GM23338 (cell line): ENCODE results near the gene LRRC25. TPM values are rescaled to one million over a fixed set of nuclear protein-coding genes. Genes with fewer than 3 reads are reported as not detected.
A peak's percentile ranks its signal among the peaks of the same experiment; 100 is the strongest.

Experiments
- ATAC-seq: fragments of 200-7000 bp; cut with Tn5 transposase; 3 replicates; pipeline ENCODE4 v1.9.1; 2020
- DNase-seq: peaks from one replicate; pipeline ENCODE4 v3.0.0-alpha.2; 2015; ENCODE audit warnings: low spot score
- H2AFZ ChIP-seq: fragments of 200-600 bp; sonication (generic); 2 replicates; pipeline ENCODE4 v1.8.0; 2016; ENCODE audit warnings: antibody characterized with exemption, mild to moderate bottlenecking, moderate library complexity
- H3F3A ChIP-seq: fragments of 200-600 bp; sonication (generic); replicated peaks from 2 replicates; pipeline ENCODE4 v1.8.0; 2017; ENCODE audit warnings: antibody characterized with exemption, mixed run types, low read depth
- H3K27ac ChIP-seq: fragments of 200-600 bp; sonication (generic); 2 replicates; pipeline ENCODE4 v1.6.1; 2016; ENCODE audit warnings: low read depth
- H3K27me3 ChIP-seq: fragments of 200-600 bp; sonication (generic); 2 replicates; pipeline ENCODE4 v1.8.0; 2016; ENCODE audit warnings: mild to moderate bottlenecking, mixed run types, moderate library complexity; ENCODE audit not compliant: insufficient read depth
- H3K36me3 ChIP-seq: fragments of 200-600 bp; sonication (generic); 2 replicates; pipeline ENCODE4 v1.8.0; 2016; ENCODE audit warnings: mild to moderate bottlenecking; ENCODE audit not compliant: insufficient read depth
- H3K4me1 ChIP-seq: fragments of 200-600 bp; sonication (generic); 2 replicates; pipeline ENCODE4 v1.8.0; 2016; ENCODE audit warnings: mild to moderate bottlenecking, moderate library complexity; ENCODE audit not compliant: insufficient read depth
- H3K4me2 ChIP-seq: fragments of 200-600 bp; sonication (generic); 2 replicates; pipeline ENCODE4 v1.7.1; 2017; ENCODE audit warnings: mixed run types
- H3K4me3 ChIP-seq: fragments of 200-600 bp; sonication (generic); 2 replicates; pipeline ENCODE4 v1.6.1; 2016; ENCODE audit warnings: mixed run types
- H3K79me2 ChIP-seq: fragments of 200-600 bp; sonication (generic); replicated peaks from 2 replicates; pipeline ENCODE4 v1.8.0; 2017; ENCODE audit warnings: mild to moderate bottlenecking; ENCODE audit not compliant: insufficient read depth
- H3K9me2 ChIP-seq: fragments of 200-600 bp; sonication (generic); 2 replicates; pipeline ENCODE4 v1.8.0; 2017; ENCODE audit not compliant: insufficient read depth
- H4K20me1 ChIP-seq: fragments of 200-600 bp; sonication (generic); replicated peaks from 2 replicates; pipeline ENCODE4 v1.8.0; 2017; ENCODE audit warnings: mild to moderate bottlenecking; ENCODE audit not compliant: insufficient read depth
- H3K27ac Mint-ChIP-seq: 2 replicates; pipeline ENCODE4 v1.8.0; 2020; ENCODE audit warnings: inconsistent platforms, mild to moderate bottlenecking, moderate library complexity, mixed read lengths
- H3K27me3 Mint-ChIP-seq: 3 replicates; pipeline ENCODE4 v1.8.0; 2022; ENCODE audit warnings: low read depth, mild to moderate bottlenecking, moderate library complexity, mixed read lengths, inconsistent platforms; ENCODE audit not compliant: insufficient read depth, poor library complexity
- H3K36me3 Mint-ChIP-seq: 3 replicates; pipeline ENCODE4 v1.8.0; 2021; ENCODE audit warnings: low read depth, mild to moderate bottlenecking, inconsistent platforms, moderate library complexity, mixed read lengths
- H3K4me1 Mint-ChIP-seq: 3 replicates; pipeline ENCODE4 v1.8.0; 2020; ENCODE audit warnings: mild to moderate bottlenecking, inconsistent platforms, mixed read lengths
- H3K4me3 Mint-ChIP-seq: 3 replicates; pipeline ENCODE4 v1.8.0; 2021; ENCODE audit warnings: moderate library complexity, mild to moderate bottlenecking, inconsistent platforms, mixed read lengths
- H3K9me3 Mint-ChIP-seq: 3 replicates; pipeline ENCODE4 v1.8.0; 2020; ENCODE audit warnings: moderate library complexity, mild to moderate bottlenecking, inconsistent platforms, mixed read lengths
- CREB1 ChIP-seq: fragments of 250-450 bp; sonication (Bioruptor Pico); IDR thresholded peaks from 2 replicates; pipeline ENCODE4 v1.5.0; 2020; ENCODE audit warnings: low read depth, mild to moderate bottlenecking, moderate library complexity
- EZH2 ChIP-seq: fragments of 200-600 bp; sonication (generic); IDR thresholded peaks from one replicate; pipeline ENCODE4 v1.8.0; 2017; ENCODE audit warnings: antibody characterized with exemption, mild to moderate bottlenecking, low read depth; ENCODE audit not compliant: unreplicated experiment
- EZH2phosphoT487 ChIP-seq: fragments of 200-600 bp; sonication (generic); IDR thresholded peaks from one replicate; pipeline ENCODE4 v1.8.1; 2018; ENCODE audit warnings: antibody characterized with exemption; ENCODE audit not compliant: unreplicated experiment
- JUNB ChIP-seq: IDR thresholded peaks from one replicate; pipeline ENCODE4 v1.6.1; 2016; ENCODE audit warnings: antibody characterized with exemption; ENCODE audit not compliant: unreplicated experiment
- NANOG ChIP-seq: IDR thresholded peaks from 2 replicates; pipeline ENCODE4 v1.6.1; 2016; ENCODE audit warnings: antibody characterized with exemption, borderline replicate concordance
- POLR2AphosphoS5 ChIP-seq: IDR thresholded peaks from 2 replicates; pipeline ENCODE4 v1.6.1; 2016; ENCODE audit warnings: antibody characterized with exemption, low read depth
- STAT1 ChIP-seq: IDR thresholded peaks from one replicate; pipeline ENCODE4 v1.6.1; 2016; ENCODE audit warnings: antibody characterized with exemption; ENCODE audit not compliant: unreplicated experiment
- ZNF114 ChIP-seq: fragments of 250-450 bp; sonication (Bioruptor Pico); IDR thresholded peaks from 2 replicates; pipeline ENCODE4 v1.5.0; 2020; ENCODE audit warnings: mild to moderate bottlenecking, moderate library complexity
- ZNF331 ChIP-seq: fragments of 250-450 bp; sonication (Bioruptor Pico); IDR thresholded peaks from 2 replicates; pipeline ENCODE4 v1.5.0; 2020; ENCODE audit warnings: low read depth, mild to moderate bottlenecking, moderate library complexity
- polyA plus RNA-seq: library from polyadenylated mRNA; unstranded; fragments of >200 nt; fragmentation: Nextera tagmentation; extraction: Ambion mirVana; gene quantifications from 2 replicates; pipeline ENCODE4 v1.2.1, GENCODE V29; 2016
- total RNA-seq: library from RNA; depleted of rRNA; stranded (reverse); fragments of >200 nt; shearing (Covaris generic); gene quantifications from 2 replicates; pipeline ENCODE4 v1.2.3, GENCODE V29; 2014
- TF ChIP-seq, protein P1 (sequence below): fragments of 250-450 bp; sonication (Bioruptor Pico); IDR thresholded peaks from 2 replicates; pipeline ENCODE4 v1.5.0; 2020; ENCODE audit warnings: mild to moderate bottlenecking, moderate library complexity
- TF ChIP-seq, protein P2 (sequence below): IDR thresholded peaks from one replicate; pipeline ENCODE4 v1.6.1; 2018; ENCODE audit warnings: antibody characterized with exemption; ENCODE audit not compliant: unreplicated experiment
- TF ChIP-seq, protein P3 (sequence below), 2 experiments: fragments of 200-600 bp in 1 of 2; sonication (generic) in 1 of 2; conservative IDR thresholded peaks; 2 replicates each; pipeline versions ENCODE4 v1.5.1 to v1.6.1; 2016 to 2017; ENCODE audit warnings: antibody characterized with exemption in 2 of 2, low read depth in 2 of 2, mild to moderate bottlenecking in 2 of 2, moderate library complexity in 1 of 2

Gene LRRC25
- total and polyA plus RNA-seq, 2 experiments from 2014 or later, result 0.17 to 0.24 TPM

DNA sequence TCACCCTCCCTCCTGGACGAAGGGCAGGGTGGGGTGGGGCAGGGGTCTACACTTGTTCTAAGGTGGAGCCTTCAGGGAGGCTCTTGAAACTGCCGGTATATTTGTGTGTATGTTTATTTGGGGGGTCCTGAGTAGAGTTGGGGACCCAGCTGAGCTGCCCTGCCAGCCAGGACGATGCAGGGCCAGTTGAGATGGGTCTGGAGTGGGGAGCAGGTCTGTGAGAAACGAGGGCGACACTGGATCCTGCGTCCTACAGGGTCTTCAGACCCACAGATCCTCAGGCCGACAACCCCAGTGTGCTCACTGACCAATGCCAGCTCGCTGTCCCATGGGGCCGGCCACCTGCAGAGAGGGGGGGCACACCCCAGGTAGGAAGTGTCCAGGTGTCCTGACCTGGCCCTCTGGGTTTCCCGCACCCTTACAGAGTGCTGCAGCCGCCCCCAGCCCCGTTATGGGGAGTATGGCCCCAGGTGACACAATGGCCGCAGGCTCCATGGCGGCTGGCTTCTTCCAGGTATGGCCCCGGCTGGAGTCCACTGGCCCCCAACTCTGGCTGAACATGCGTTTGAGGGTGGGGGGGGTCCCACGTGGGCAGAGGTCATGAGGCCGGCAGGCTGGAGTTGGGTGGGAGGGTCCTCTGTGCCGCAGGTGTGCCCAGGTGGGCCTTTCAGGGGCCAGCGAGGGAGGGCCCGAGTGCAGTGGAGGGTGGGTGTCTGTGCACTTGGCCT lies 33.2 kb upstream of the LRRC25 start (continued):
- TF ChIP-seq, protein P1, sequence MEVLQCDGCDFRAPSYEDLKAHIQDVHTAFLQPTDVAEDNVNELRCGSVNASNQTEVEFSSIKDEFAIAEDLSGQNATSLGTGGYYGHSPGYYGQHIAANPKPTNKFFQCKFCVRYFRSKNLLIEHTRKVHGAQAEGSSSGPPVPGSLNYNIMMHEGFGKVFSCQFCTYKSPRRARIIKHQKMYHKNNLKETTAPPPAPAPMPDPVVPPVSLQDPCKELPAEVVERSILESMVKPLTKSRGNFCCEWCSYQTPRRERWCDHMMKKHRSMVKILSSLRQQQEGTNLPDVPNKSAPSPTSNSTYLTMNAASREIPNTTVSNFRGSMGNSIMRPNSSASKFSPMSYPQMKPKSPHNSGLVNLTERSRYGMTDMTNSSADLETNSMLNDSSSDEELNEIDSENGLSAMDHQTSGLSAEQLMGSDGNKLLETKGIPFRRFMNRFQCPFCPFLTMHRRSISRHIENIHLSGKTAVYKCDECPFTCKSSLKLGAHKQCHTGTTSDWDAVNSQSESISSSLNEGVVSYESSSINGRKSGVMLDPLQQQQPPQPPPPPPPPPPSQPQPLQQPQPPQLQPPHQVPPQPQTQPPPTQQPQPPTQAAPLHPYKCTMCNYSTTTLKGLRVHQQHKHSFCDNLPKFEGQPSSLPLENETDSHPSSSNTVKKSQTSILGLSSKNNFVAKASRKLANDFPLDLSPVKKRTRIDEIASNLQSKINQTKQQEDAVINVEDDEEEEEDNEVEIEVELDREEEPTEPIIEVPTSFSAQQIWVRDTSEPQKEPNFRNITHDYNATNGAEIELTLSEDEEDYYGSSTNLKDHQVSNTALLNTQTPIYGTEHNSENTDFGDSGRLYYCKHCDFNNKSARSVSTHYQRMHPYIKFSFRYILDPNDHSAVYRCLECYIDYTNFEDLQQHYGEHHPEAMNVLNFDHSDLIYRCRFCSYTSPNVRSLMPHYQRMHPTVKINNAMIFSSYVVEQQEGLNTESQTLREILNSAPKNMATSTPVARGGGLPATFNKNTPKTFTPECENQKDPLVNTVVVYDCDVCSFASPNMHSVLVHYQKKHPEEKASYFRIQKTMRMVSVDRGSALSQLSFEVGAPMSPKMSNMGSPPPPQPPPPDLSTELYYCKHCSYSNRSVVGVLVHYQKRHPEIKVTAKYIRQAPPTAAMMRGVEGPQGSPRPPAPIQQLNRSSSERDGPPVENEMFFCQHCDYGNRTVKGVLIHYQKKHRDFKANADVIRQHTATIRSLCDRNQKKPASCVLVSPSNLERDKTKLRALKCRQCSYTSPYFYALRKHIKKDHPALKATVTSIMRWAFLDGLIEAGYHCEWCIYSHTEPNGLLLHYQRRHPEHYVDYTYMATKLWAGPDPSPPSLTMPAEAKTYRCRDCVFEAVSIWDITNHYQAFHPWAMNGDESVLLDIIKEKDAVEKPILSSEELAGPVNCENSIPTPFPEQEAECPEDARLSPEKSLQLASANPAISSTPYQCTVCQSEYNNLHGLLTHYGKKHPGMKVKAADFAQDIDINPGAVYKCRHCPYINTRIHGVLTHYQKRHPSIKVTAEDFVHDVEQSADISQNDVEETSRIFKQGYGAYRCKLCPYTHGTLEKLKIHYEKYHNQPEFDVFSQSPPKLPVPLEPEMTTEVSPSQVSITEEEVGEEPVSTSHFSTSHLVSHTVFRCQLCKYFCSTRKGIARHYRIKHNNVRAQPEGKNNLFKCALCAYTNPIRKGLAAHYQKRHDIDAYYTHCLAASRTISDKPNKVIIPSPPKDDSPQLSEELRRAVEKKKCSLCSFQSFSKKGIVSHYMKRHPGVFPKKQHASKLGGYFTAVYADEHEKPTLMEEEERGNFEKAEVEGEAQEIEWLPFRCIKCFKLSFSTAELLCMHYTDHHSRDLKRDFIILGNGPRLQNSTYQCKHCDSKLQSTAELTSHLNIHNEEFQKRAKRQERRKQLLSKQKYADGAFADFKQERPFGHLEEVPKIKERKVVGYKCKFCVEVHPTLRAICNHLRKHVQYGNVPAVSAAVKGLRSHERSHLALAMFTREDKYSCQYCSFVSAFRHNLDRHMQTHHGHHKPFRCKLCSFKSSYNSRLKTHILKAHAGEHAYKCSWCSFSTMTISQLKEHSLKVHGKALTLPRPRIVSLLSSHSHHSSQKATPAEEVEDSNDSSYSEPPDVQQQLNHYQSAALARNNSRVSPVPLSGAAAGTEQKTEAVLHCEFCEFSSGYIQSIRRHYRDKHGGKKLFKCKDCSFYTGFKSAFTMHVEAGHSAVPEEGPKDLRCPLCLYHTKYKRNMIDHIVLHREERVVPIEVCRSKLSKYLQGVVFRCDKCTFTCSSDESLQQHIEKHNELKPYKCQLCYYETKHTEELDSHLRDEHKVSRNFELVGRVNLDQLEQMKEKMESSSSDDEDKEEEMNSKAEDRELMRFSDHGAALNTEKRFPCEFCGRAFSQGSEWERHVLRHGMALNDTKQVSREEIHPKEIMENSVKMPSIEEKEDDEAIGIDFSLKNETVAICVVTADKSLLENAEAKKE (CRISPR knock-in tag), result no peak
- TF ChIP-seq CREB1 (CRISPR knock-in tag), result no peak
- TF ChIP-seq ZNF331, result no peak

DNA sequence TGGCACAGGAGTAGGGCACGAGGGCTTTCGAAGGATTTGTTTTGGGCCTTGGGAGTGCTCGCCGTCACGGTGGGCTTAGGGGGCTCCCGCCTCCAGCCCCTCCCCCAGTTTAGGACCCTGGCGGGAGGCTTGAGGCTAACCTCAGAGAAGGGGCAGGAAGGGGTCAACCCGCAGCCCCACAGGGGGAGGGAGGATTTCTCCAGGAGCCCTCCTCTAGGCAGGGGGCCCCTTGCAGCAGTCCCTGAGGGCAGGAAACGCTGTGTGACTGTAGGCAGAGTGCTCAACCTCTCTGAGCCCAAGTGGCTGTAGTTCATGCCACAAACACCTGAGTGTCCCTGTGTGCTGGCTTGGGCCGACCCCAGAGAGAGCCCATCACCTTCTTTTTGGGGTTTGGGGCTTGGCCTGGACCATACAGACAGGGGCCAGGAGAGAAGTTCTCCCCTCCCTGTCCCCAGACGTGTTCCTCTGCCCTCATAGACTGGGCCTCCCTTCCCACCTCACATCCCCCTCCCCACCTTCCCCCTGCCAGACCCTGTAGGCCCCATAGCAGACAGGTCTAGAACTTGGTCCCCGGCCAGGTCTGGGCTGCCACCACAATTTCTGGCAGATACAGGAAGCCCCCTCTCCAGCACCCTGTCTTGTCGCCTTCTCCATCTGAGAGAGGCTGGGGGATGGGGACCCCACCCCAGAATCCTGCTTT lies 32.4 kb upstream of the LRRC25 start:
- no peaks in the 10 kb centered on the region for H3K27me3 ChIP-seq
- Mint-ChIP-seq H3K9me3 (no peaks in the 10 kb centered on the region), H3K27ac (no peak overlapping the region), H3K4me3 (peak overlapping the region; percentile 64), H3K4me1 (peaks cover 21% of the 10 kb centered on the region), H3K27me3 (peaks cover 18% of the 10 kb centered on the region), H3K36me3 (peaks cover 5% of the 10 kb centered on the region; the same call in 2 of the 3 replicates)
- ATAC-seq (no peak), DNase-seq (no peak)
- 0 out of 2 replicates have a peak overlapping the region, but pooled peaks have one; percentile 59 for H2AFZ ChIP-seq
- no peaks in the 10 kb centered on the region; the same call in 1 of the 2 replicates for H4K20me1 ChIP-seq
- peaks cover 11% of the 10 kb centered on the region; the same call in 1 of the 2 replicates for H3F3A ChIP-seq
- H3K27ac ChIP-seq, result no peak overlapping the region
- H3K79me2 ChIP-seq, result no peaks in the 10 kb centered on the region
- H3K4me1 ChIP-seq, result peaks cover 44% of the 10 kb centered on the region
- H3K9me2 ChIP-seq, result no peaks in the 10 kb centered on the region
- H3K4me3 ChIP-seq, result peak overlapping the region; percentile 73
- no peaks in the 10 kb centered on the region for H3K36me3 ChIP-seq
- H3K4me2 ChIP-seq, result peak overlapping the region; percentile 91
- TF ChIP-seq CREB1 (CRISPR knock-in tag), result no peak
- TF ChIP-seq EZH2phosphoT487, result no peak
- TF ChIP-seq, protein P2, sequence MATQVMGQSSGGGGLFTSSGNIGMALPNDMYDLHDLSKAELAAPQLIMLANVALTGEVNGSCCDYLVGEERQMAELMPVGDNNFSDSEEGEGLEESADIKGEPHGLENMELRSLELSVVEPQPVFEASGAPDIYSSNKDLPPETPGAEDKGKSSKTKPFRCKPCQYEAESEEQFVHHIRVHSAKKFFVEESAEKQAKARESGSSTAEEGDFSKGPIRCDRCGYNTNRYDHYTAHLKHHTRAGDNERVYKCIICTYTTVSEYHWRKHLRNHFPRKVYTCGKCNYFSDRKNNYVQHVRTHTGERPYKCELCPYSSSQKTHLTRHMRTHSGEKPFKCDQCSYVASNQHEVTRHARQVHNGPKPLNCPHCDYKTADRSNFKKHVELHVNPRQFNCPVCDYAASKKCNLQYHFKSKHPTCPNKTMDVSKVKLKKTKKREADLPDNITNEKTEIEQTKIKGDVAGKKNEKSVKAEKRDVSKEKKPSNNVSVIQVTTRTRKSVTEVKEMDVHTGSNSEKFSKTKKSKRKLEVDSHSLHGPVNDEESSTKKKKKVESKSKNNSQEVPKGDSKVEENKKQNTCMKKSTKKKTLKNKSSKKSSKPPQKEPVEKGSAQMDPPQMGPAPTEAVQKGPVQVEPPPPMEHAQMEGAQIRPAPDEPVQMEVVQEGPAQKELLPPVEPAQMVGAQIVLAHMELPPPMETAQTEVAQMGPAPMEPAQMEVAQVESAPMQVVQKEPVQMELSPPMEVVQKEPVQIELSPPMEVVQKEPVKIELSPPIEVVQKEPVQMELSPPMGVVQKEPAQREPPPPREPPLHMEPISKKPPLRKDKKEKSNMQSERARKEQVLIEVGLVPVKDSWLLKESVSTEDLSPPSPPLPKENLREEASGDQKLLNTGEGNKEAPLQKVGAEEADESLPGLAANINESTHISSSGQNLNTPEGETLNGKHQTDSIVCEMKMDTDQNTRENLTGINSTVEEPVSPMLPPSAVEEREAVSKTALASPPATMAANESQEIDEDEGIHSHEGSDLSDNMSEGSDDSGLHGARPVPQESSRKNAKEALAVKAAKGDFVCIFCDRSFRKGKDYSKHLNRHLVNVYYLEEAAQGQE, result no peak
- TF ChIP-seq JUNB, result no peak
- TF ChIP-seq ZNF114 (CRISPR knock-in tag), result no peak
- TF ChIP-seq, protein P3, sequence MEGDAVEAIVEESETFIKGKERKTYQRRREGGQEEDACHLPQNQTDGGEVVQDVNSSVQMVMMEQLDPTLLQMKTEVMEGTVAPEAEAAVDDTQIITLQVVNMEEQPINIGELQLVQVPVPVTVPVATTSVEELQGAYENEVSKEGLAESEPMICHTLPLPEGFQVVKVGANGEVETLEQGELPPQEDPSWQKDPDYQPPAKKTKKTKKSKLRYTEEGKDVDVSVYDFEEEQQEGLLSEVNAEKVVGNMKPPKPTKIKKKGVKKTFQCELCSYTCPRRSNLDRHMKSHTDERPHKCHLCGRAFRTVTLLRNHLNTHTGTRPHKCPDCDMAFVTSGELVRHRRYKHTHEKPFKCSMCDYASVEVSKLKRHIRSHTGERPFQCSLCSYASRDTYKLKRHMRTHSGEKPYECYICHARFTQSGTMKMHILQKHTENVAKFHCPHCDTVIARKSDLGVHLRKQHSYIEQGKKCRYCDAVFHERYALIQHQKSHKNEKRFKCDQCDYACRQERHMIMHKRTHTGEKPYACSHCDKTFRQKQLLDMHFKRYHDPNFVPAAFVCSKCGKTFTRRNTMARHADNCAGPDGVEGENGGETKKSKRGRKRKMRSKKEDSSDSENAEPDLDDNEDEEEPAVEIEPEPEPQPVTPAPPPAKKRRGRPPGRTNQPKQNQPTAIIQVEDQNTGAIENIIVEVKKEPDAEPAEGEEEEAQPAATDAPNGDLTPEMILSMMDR (conservative IDR thresholded peaks at IDR 0.05; ENCODE audit: low read depth in 2 of 2), result no peak
- no peak for TF ChIP-seq ZNF331
- no peak; the same call in 1 of the 2 replicates for TF ChIP-seq POLR2AphosphoS5
- TF ChIP-seq STAT1, result no peak
- no peak for TF ChIP-seq NANOG
- no peak for TF ChIP-seq EZH2
